ENCODE measurements around the gene TNFSF11.
"Not testable (repeated sequence)": the region's sequence is repeated elsewhere in the genome, so short reads cannot be mapped to it uniquely, and the experiment has no call there.

The TNFSF11 gene
- total RNA-seq, result 0.19 to 46.3 (median 0.76) reads per million in 3 experiments

GRCh38 chr13:42574011-42574410 is at the start of gene TNFSF11:
TSS of gene TNFSF11 (plus strand) at chr13:42574152. CDS start at chr13:42574304, 152 bp downstream.
- DNase-seq, result no peak

DNA sequence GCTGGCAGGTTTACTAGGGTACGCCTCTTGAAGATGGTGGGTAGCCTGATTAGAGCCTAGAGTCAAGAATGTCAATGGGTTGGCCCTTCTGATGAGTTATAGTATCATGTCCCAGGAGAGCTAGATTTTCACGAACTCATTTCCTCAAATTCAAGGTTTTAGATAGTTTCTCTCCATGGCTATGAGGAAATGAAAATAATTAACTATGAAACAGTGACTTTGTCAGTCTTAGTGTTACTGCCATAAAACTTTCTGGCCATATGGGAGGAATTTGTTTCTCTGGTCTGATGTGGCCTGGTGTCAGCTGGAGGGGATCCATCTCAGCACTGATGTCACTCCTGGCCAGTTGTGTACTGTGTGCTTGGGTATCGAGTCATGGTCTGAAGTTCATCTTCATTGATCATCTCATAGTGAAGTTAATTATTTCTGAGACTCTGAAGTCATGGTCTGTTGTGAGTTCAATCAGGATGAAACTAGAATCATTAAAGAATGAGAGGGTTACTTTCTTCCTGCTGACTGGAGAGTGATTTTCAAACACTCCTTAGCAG is 49.4 kb upstream of the TNFSF11 start:
- DNase-seq, result no peak

DNA sequence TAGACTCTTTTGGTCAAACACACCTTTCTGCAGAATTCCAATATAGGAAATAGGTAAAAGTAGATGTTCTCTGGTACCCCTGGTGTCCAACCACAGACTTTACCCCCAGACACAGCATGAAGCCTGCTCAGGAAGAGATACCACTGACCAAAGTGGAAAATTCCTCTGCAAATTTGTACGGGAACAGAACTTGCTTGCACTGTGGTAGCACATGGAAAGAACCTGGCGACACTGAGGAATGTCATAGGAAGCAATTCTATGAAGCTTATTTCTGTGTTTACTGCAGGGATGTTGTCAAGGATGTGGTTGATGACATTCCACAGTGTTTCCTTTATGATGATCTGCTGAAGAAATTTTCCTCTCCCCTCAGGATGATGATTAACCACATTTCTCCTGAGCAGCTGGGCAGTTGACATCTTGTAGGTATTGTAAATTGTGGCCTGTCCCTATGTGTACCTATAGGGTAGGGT is 48.9 kb upstream of the TNFSF11 start:
- no peak for DNase-seq

DNA sequence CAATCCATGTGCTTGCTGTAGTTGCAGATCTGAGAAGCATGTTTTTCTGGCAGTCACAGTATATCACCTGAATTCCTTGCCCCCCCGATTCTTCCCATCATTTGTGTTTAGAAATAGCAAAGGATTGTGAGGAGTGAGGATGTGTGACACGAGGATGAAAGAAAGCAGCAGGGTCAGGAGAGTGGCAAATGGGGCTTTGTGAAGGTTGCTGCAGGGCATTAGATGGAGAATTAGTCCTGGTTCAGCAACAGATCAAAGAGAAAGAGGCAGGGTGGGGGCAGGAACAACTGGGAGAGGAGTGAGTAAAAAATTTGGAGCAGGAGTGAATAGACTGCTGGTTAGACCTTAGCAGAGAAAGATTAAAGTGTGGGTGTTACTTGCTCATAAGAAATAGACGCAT is 47.7 kb upstream of the TNFSF11 start:
- no peak for DNase-seq

DNA sequence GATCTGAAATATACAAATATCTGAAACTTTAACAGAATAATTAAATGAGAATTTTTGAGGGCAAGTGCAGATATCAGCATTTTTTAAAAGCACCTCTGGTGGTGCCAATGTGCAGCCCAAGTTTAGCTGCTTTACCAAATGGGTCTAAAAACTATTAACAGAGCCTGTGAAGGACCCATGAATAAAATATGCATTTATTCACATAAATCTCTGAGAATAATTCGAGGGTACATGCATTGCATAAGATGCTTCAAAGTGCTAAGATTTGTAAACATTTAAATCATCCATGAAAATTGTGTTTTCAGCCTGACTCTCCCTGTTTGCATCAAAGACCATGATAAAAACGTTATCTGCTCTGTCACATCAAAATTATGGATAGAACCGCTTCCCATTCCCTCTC is 47.1 kb upstream of the TNFSF11 start:
- DNase-seq, result no peak

- no peak for DNase-seq
These were observed 41.2 kb upstream of the TNFSF11 start for GRCh38 chr13:42532561-42533335.

DNA sequence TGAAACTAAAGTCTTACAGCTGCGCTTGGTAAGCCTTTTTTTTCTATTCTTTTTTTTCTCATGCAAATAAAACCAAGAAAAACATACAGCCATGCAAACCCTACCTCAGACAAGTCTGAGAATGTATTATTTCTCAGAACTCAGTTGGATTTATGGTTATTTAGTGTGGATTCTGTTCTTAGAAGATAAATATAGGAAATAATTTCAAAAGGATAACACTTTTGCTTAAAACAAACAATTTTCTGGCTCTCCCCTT is 40.7 kb upstream of the TNFSF11 start:
- no peak for DNase-seq

DNA sequence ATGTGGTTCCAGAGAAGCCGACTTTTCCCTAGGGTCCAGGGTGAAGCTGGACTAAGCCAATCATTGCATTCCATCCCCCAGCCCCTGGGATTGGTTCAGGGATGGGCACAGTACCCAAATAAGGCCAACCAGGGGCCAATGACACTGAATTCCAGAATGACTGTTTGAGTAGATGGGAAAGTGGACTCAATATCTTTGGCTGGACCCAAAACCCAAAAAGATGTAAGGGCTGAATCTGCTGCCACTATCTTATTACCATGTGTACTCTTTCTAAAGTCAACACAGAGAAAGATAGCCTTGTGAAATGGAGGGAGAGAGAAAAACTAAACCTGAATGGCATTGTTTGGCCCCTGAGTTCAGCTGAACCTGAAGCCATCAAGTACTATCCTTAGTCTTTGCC is 39.2 kb upstream of the TNFSF11 start:
- no peak for DNase-seq

DNA sequence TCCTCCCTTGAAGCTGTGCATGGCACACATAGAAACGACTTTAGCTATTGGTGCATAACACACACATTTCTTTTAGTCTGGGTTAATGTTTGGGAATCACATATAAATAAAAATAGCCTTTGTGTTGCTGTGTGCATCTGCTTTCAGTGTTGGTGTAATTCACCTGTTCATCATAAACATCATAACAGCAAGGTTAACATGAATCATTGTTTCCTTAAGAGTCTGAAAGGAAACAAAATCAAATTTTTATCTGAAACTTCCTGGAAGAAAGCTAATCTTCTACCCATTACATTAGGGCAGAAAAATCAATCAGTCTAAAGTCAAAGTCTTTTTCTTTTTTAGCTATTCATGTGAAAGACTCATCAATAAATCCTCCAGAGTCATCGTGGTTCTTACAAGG is 35.0 kb upstream of the TNFSF11 start:
- DNase-seq, result no peak

DNA sequence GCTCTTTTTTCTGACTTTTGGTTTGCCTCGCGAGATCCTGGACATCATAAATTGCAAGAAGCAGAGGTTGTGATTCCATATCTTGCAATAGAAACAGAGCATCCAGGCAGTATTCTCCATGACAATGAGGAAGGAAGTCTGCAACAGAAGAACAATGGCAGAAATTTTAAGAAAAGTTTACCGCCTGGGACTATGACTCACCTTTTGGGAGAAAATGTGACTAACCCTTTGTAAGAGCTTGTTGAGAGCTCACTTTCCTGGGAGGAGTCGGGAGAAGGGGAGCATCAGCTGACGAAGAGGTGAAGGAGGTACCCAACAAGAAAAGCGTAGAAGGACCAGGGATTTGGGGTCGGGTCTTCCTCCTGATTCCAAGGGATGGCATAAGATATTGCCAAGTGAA is 34.3 kb upstream of the TNFSF11 start:
- no peak for DNase-seq

DNA sequence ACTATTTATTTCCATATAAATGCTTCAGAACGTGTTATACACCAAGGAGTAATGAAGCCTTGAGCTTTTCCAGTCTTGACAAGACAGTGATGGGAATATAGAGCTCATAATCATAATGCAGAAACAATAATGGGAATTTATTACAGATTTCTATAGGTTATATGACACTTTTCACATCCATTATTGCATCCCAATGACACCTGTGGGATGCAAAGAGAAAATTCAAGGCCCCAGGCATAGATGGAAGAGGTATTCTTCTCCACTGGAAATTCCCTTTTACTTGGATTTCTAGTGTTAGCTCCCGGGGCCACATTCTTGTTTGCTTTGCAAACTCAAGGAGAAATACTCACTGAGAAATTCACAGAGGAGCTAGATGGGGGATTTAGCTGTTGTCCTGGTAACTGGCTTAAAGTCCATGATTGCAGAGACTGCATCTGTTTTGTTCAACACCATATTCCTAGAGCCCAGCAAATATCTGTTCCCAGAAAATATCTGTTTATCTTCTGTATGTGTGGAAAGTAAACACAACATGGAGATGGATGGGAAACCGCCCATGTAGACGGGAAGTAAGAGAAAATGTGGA is 30.6 kb upstream of the TNFSF11 start:
- DNase-seq, result no peak

DNA sequence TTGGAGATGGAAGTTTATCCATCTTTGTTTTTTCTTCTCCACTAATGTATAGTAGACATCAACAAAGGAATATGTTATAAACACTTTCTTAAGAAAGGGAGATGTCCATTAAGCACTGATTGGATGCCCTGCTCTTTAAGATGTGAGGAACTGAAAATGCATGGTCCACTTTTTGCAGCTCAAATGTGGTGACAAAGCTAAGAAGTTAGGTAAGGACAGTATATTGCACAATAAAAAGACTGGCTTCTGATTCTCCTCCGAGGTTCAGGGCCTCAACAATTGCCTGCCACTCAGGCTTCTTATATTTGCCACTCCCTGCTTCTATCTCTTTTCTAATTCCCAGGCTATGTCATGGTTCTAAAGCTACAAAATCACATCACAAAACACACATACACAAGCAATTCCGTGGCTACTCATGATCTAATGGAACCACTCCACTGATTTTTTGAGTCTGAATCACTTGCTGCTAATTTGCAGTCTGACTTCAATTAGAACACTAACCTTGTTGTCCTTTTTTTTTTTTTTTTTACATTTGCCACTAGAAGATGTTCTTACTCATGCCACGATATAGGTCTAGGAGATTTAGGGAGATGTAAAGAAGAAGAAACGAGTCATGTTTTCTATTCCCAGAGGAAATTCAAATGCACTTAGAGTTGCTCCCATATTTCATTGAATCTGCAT is 29.6 kb upstream of the TNFSF11 start:
- no peak for DNase-seq

DNA sequence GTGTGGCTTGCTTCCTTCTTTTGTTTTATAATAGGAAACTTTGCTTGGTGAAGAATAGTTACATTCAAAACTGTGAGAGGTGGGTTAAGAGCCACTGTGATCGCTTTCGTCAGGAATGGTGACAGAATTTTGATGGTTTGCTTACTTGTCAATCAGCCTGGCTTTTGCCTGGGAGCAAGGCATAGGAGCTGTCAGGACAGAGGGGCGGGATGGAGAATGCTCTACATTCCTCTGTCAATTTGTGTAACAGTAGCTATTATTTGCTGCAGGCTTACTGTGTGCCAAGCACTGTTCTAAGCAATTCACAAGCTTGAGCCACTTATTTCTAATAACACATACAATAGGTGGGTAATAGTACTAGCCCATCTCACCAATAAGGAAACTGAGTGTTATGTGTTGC is 28.1 kb upstream of the TNFSF11 start:
- DNase-seq, result no peak

DNA sequence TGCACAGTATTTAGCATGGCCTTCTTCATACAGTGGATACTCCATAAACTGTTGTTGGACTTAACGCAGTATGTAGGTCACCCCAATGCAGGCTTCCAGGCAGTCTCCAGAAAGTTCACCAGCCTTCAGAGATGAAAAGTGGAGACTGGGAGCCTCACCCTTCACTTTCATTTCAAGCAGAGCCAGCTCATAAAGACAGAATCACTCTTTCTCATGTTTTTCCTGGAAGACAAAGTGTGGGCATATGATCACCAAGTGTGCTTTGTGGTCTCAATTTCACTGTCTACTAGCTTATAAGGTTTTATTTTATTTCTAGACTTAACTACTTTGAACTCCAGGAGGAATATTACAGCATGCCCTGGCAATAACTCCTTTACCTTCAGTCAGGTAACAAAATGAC is 26.3 kb upstream of the TNFSF11 start:
- DNase-seq, result no peak

- no peak for DNase-seq
These were observed 25.0 kb upstream of the TNFSF11 start for GRCh38 chr13:42548731-42549551.

GRCh38 chr13:42549552-42549936 is 24.4 kb upstream of the TNFSF11 start:
- no peak for DNase-seq

DNA sequence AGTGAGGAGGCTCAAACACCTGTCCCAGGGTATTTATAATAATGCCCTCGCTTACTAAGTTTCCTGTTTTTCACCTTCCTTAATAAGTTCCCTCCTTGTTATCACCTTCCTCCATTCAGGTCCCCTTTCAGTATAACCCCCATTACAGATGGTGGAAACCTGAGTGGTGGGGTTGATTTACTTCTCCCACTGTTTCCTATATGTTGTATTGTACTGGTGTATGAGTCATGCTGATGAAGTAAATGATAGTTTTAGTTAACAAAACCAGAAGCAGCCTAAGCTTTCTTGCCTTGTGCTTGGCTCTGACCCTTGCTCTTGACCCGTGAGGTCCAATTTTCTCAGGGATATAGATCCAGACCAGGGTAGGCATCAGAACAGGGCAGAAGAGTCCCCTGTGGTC is 22.3 kb upstream of the TNFSF11 start:
- no peak for DNase-seq

GRCh38 chr13:42553098-42554046 is 20.6 kb upstream of the TNFSF11 start:
- DNase-seq, result no peak

- DNase-seq, result no peak
These were observed 14.9 kb upstream of the TNFSF11 start for GRCh38 chr13:42559057-42559456.

DNA sequence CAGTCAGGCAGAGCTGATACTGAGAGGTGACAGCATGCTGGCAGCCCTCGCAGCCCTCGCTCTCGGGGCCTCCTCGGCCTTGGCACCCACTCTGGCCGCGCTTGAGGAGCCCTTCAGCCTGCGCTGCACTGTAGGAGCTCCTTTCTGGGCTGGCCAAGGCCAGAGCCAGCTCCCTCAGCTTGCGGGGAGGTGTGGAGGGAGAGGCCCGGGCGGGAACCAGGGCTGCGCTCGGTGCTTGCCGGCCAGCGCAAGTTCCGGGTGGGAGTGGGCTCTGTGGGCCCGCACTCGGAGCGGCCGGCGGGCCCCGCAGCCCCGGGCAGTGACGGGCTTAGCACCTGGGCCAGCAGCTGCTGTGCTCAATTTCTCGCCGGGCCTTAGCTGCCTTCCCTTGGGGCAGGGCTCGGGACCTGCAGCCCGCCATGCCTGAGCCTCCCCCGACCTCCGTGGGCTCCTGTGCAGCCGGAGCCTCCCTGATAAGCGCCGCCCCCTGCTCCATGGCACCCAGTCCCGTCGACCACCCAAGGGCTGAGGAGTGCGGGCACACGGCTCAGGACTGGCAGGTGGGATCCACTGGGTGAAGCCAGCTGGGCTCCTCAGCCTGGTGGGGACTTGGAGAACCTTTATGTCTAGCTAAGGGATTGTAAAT is 14.3 kb upstream of the TNFSF11 start:
- not testable (repeated sequence) for DNase-seq

GRCh38 chr13:42560320-42560719 is 13.6 kb upstream of the TNFSF11 start:
- not testable (repeated sequence) for DNase-seq
